Right lobe of liver (tissue), 6 donors: Measurements from ENCODE around the gene PPP1R1C. TPM values are rescaled to one million over a fixed set of nuclear protein-coding genes. Genes with fewer than 3 reads are reported as not detected.

Experiments used
- ATAC-seq, 4 donors: fragments of 200-7000 bp; cut with Tn5 transposase; one replicate each; pipeline ENCODE4 v1.9.1; 2020; ENCODE audit warnings: mild to moderate bottlenecking in 4 of 4, moderate library complexity in 4 of 4
- DNase-seq, 3 donors: peaks; one replicate each; pipeline ENCODE4 v3.0.0-alpha.2; 2020
- H3K27ac ChIP-seq, 3 donors: fragments of 200-600 bp; one replicate each; pipeline ENCODE4 v1.8.0; 2022
- H3K27me3 ChIP-seq, 2 donors: fragments of 200-600 bp; one replicate each; pipeline ENCODE4 v1.8.0; 2022
- H3K36me3 ChIP-seq, 4 donors: fragments of 200-600 bp; sonication (generic) in 1 of 4; one replicate each; pipeline versions ENCODE4 v1.5.1 to v1.8.0; 2017 to 2022; ENCODE audit warnings: control low read depth in 1 of 4
- H3K4me1 ChIP-seq, 4 donors: fragments of 200-600 bp; sonication (generic) in 1 of 4; one replicate each; pipeline versions ENCODE4 v1.5.1 to v1.8.0; 2017 to 2022; ENCODE audit warnings: control low read depth in 1 of 4
- H3K4me3 ChIP-seq, 3 donors: fragments of 200-600 bp; one replicate each; pipeline ENCODE4 v1.8.0; 2022
- H3K9me3 ChIP-seq, 4 donors: fragments of 200-600 bp; sonication (generic) in 1 of 4; one replicate each; pipeline versions ENCODE4 v1.5.1 to v1.8.0; 2017 to 2022; ENCODE audit warnings: control low read depth in 1 of 4
- CTCF ChIP-seq, 4 donors: fragments of 200-600 bp in 3 of 4; fragments of 450-650 bp in 1 of 4; IDR thresholded peaks; one replicate each; pipeline versions ENCODE4 v1.5.1 to v1.8.0; 2016 to 2022; ENCODE audit warnings: antibody characterized with exemption in 4 of 4, mild to moderate bottlenecking in 2 of 4
- POLR2A ChIP-seq: fragments of 450-650 bp; IDR thresholded peaks from one replicate; pipeline ENCODE4 v1.6.1; 2017; ENCODE audit warnings: antibody characterized with exemption, mild to moderate bottlenecking
- WGBS: methylation state at CpG from one replicate; pipeline ENCODE4 v1.1.6; 2018; ENCODE audit warnings: low coverage, low lambda C conversion rate; ENCODE audit not compliant: insufficient coverage; ENCODE audit errors: missing lambda C conversion rate; 5-methylcytosine and 5-hydroxymethylcytosine counted together
- intact Hi-C, 2 donors: fragments of 100-400 bp; cut with DNase I; formaldehyde crosslinking; loops; one replicate each; pipeline versions ENCODE4 v1.11.2 to v1.14.1; 2022
- total RNA-seq, 6 experiments: library from RNA; depleted of rRNA in 2 of 6; stranded (reverse); fragments of >200 nt in 2 of 6; fragmentation: NEBNext Ultra II Directional in 3 of 6; extraction: Animal tissue kit (Norgen Biotek cat#: 25700) in 3 of 6; gene quantifications; one replicate each; pipeline versions ENCODE4 v1.1.0 to v1.2.4, GENCODE V29; 2016 to 2023
- donor health status: DM: no; HTN: yes; CAD: no.
- donor health status: DM: no; HTN: no; CAD: no.
- donor health status: DM: no; HTN: no; CAD: no.
- donor health status: DM: no; HTN: yes; CAD: no.
- donor health status: DM: no; HTN: yes; CAD: no.

Gene PPP1R1C
- total RNA-seq, 6 experiments from 2014 or later: 1.8 to 22.2 (median 8.8) TPM

DNA sequence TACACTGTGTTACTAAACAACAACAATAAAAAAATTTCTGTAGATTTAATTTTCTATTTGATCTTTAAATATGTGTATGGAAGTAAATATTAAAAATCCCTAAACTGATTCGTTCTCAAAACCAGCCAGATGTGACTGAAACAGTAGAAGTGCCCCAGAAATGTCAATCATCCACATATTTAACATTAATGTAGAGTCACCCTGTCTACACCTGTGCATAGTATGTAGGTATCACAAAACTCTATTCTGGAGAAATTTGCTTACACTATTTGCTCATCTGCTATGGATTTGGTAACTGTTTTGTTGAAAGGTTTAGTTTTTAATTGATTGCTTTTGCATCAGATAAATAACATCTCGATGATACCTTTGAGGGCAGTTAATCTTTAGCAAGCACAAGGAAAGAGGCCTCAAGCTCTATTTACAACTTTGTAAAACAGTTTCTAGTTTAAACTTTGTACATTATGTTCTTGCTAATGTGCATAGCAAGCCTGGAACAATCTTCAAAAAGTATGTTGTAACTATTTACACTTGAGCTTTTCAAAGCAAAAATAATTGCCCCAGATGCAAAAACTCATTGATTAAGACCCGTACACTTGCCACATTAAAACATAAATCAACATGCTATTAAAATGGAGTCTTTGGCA, 76.8 kb downstream of the PPP1R1C start:
- no peaks in the 10 kb centered on the region for H3K36me3 ChIP-seq
- 19% methylated on average over 3 of the region's 3 CpGs for WGBS
- peak; percentile 84 to 94 (median 89) for ATAC-seq
- peak overlapping the region in 2 of 3 donors; percentile 53 to 70 for H3K27ac ChIP-seq
- DNase-seq: no peak
- H3K4me3 ChIP-seq: no peak overlapping the region
- peaks cover 0 to 33% (median 3%) of the 10 kb centered on the region in 4 donors for H3K4me1 ChIP-seq
- H3K27me3 ChIP-seq: no peaks in the 10 kb centered on the region
- TF ChIP-seq POLR2A (no peak), CTCF (IDR thresholded peaks at IDR 0.05) (no peak)
- intact Hi-C loops: no loop called here
- no peaks in the 10 kb centered on the region for H3K9me3 ChIP-seq

DNA sequence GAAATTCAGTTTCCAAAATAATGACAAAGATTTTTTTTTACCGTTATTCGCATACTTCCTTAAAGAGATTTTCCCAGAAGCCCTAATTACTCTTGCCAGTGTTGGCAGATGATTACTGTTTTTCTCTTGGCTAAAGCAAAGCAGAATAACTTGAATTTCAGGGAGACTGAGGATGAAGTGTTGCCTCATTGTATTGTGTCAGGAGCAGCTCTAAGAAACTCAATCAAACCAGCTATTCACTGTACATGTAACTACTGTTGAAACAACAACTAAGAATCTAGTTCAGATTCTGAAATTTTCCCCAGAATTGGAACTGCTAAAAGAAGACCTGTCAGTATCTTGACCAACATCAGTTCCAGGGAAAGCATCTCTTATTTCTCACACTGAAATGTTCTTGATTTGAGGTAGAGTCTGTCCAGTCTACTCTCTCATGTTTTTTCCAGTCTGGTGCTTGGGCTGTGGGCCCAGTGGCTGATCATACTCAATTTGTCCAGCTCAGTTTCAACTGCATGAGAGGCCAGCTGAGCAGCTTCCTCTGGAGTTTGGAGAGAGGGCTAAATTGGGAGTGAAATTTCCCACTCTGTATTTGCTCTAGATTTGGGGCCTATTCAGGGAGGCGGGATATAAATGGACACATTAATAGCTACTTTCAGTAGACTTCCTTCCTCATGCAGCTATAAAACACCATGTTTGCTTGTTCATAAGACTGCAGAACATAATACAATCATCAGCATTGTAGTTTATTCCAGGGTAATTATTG, 78.5 kb downstream of the PPP1R1C start:
- Histone ChIP-seq H3K27ac (peak overlapping the region in 2 of 3 donors; percentile 53 to 70), H3K4me3 (no peak overlapping the region), H3K9me3 (no peaks in the 10 kb centered on the region), H3K4me1 (peaks cover 0 to 37% (median 3%) of the 10 kb centered on the region in 4 donors), H3K36me3 (no peaks in the 10 kb centered on the region), H3K27me3 (no peaks in the 10 kb centered on the region)
- intact Hi-C loops: no loop called here
- DNase-seq (no peak), ATAC-seq (peak in 1 of 4 donors; percentile 25)
- TF ChIP-seq CTCF (IDR thresholded peaks at IDR 0.05) (no peak), POLR2A (no peak)
- WGBS: 66% methylated on average over 3 of the region's 3 CpGs

DNA sequence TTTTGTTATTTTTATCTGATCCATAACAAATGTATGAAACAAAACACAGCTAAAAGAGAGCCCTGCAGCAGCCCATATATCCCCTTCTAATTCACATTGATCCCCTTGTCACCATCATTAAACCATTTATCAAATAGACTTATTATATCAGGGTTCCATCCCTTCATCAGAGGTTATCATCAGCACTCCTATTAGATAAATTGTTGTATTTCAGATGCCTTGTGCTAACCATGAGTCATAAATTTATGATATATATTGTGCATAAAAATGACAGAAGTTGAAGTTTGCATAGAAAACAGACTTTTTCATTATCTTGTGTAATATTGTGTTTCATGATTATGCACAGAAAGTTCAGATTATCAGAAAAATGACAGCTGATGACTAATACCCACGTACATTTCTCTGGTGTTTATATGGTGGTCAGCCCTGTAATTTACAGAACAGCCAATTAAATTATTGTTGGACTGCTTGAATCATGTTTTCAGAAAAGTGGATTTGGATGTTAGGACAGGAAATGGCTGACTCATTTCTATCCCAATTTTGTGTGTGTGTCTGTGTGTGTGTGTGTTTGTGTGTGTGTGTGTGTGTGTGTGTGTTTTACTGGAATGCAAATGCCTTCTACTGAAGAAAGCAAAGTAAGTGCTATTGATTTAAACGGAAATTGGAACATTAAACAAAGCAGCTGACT, 80.9 kb downstream of the PPP1R1C start:
- Histone ChIP-seq H3K9me3 (no peaks in the 10 kb centered on the region), H3K36me3 (no peaks in the 10 kb centered on the region), H3K4me1 (peaks cover 0 to 34% (median 3%) of the 10 kb centered on the region in 4 donors), H3K27ac (no peak overlapping the region), H3K27me3 (no peaks in the 10 kb centered on the region), H3K4me3 (no peak overlapping the region)
- TF ChIP-seq CTCF (IDR thresholded peaks at IDR 0.05) (no peak), POLR2A (no peak)
- intact Hi-C loops: no loop called here
- peak in 2 of 4 donors; percentile 25 to 54 for ATAC-seq
- 51% methylated on average over 2 of the region's 2 CpGs for WGBS
- no peak for DNase-seq

GRCh38 chr2:182067393-182067792, 81.7 kb downstream of the PPP1R1C start:
- H3K27ac ChIP-seq: no peak overlapping the region
- ATAC-seq: peak in 2 of 4 donors; percentile 25 to 68
- no peak for TF ChIP-seq POLR2A
- TF ChIP-seq CTCF (IDR thresholded peaks at IDR 0.05): no peak
- no peak overlapping the region for H3K4me3 ChIP-seq
- 53% methylated on average over 5 of the region's 5 CpGs for whole genome bisulfite sequencing
- no peaks in the 10 kb centered on the region for H3K9me3 ChIP-seq
- no peak for DNase-seq
- H3K27me3 ChIP-seq: no peaks in the 10 kb centered on the region
- no peaks in the 10 kb centered on the region for H3K36me3 ChIP-seq
- peaks cover 0 to 25% (median 3%) of the 10 kb centered on the region in 4 donors for H3K4me1 ChIP-seq
- intact Hi-C loops: no loop called here
